ENCODE measurements around the gene MCC. TPM values are rescaled to one million over a fixed set of nuclear protein-coding genes. Genes with fewer than 3 reads are reported as not detected.

MCC gene
- total RNA-seq, 1 donor from 2014 or later: 26.9 TPM

- H3K27ac ChIP-seq (ENCODE audit: low read depth, low read length): peak overlapping the region; percentile 80
- H3K4me3 ChIP-seq (ENCODE audit: insufficient read depth, low read depth, low read length): no peak overlapping the region
- Mint-ChIP-seq H3K4me3 (ENCODE audit: unreplicated experiment) (no peak overlapping the region), H3K27me3 (ENCODE audit: low read depth, unreplicated experiment) (no peaks in the 10 kb centered on the region), H3K36me3 (ENCODE audit: low read depth, unreplicated experiment) (peaks cover 13% of the 10 kb centered on the region), H3K9me3 (ENCODE audit: unreplicated experiment) (peaks cover 16% of the 10 kb centered on the region), H3K27ac (ENCODE audit: unreplicated experiment) (no peak overlapping the region), H3K4me1 (ENCODE audit: low read depth, unreplicated experiment) (peaks cover 25% of the 10 kb centered on the region)
- peaks cover 10% of the 10 kb centered on the region for H3K79me2 ChIP-seq (ENCODE audit: insufficient read depth, low read length)
- peaks cover 22% of the 10 kb centered on the region for H3K4me1 ChIP-seq (ENCODE audit: insufficient read depth, low read length)
- no peaks in the 10 kb centered on the region for H3K27me3 ChIP-seq (ENCODE audit: insufficient read depth, low read length)
- FAIRE-seq (no peak), DNase-seq (ENCODE audit: low read depth) (peak; percentile 98)
- peaks cover 14% of the 10 kb centered on the region for H4K20me1 ChIP-seq (ENCODE audit: insufficient read depth, low read length)
- H2AFZ ChIP-seq (ENCODE audit: low read depth, low read length): no peak overlapping the region
- TF ChIP-seq, protein P1, sequence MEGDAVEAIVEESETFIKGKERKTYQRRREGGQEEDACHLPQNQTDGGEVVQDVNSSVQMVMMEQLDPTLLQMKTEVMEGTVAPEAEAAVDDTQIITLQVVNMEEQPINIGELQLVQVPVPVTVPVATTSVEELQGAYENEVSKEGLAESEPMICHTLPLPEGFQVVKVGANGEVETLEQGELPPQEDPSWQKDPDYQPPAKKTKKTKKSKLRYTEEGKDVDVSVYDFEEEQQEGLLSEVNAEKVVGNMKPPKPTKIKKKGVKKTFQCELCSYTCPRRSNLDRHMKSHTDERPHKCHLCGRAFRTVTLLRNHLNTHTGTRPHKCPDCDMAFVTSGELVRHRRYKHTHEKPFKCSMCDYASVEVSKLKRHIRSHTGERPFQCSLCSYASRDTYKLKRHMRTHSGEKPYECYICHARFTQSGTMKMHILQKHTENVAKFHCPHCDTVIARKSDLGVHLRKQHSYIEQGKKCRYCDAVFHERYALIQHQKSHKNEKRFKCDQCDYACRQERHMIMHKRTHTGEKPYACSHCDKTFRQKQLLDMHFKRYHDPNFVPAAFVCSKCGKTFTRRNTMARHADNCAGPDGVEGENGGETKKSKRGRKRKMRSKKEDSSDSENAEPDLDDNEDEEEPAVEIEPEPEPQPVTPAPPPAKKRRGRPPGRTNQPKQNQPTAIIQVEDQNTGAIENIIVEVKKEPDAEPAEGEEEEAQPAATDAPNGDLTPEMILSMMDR (IDR thresholded peaks at IDR 0.05; ENCODE audit: insufficient read depth, low read depth, low read length): no peak
- TF ChIP-seq EZH2 (IDR thresholded peaks at IDR 0.05; ENCODE audit: insufficient read depth, low read length): no peak
- no peaks in the 10 kb centered on the region for H3K36me3 ChIP-seq (ENCODE audit: insufficient read depth, low read length)
- peak overlapping the region; percentile 73 for H3K9ac ChIP-seq (ENCODE audit: low read length)
- no peaks in the 10 kb centered on the region for H3K9me3 ChIP-seq (ENCODE audit: insufficient read depth, low read depth, low read length)
- H3K4me2 ChIP-seq (ENCODE audit: low read length): peak overlapping the region; percentile 58
These were observed 237.8 kb downstream of the MCC start for GRCh38 chr5:113250341-113250953.

DNA sequence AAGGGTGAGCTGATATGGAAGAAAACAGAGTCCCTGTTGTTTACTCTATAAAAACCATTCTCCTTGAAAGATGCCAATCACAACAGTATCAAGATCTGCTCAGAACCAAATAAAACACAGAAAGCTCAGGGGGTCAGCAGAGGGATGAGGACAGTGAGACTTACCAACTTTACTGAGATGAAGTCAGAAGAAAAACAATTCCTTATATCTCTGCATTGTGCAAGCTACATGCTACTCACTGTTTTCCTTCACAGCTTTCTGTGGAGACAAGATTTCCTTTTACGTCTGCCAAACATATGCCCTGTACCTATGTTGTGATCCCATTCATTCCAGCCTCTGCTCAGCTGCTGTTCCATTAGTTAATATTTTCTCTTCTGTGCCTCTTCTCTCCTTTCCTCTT, 239.0 kb downstream of the MCC start:
- Mint-ChIP-seq H3K27me3 (ENCODE audit: low read depth, unreplicated experiment) (no peaks in the 10 kb centered on the region), H3K9me3 (ENCODE audit: unreplicated experiment) (peaks cover 16% of the 10 kb centered on the region), H3K4me1 (ENCODE audit: low read depth, unreplicated experiment) (peaks cover 25% of the 10 kb centered on the region), H3K27ac (ENCODE audit: unreplicated experiment) (no peak overlapping the region), H3K4me3 (ENCODE audit: unreplicated experiment) (no peak overlapping the region), H3K36me3 (ENCODE audit: low read depth, unreplicated experiment) (peaks cover 14% of the 10 kb centered on the region)
- Histone ChIP-seq H4K20me1 (ENCODE audit: insufficient read depth, low read length) (peaks cover 8% of the 10 kb centered on the region), H3K4me3 (ENCODE audit: insufficient read depth, low read depth, low read length) (no peak overlapping the region), H3K79me2 (ENCODE audit: insufficient read depth, low read length) (peaks cover 11% of the 10 kb centered on the region), H3K9me3 (ENCODE audit: insufficient read depth, low read depth, low read length) (no peaks in the 10 kb centered on the region), H3K4me2 (ENCODE audit: low read length) (peak overlapping the region; percentile 58), H3K9ac (ENCODE audit: low read length) (peak overlapping the region; percentile 73), H2AFZ (ENCODE audit: low read depth, low read length) (no peak overlapping the region), H3K4me1 (ENCODE audit: insufficient read depth, low read length) (peaks cover 22% of the 10 kb centered on the region), H3K27ac (ENCODE audit: low read depth, low read length) (peak overlapping the region; percentile 80), H3K36me3 (ENCODE audit: insufficient read depth, low read length) (no peaks in the 10 kb centered on the region), H3K27me3 (ENCODE audit: insufficient read depth, low read length) (no peaks in the 10 kb centered on the region)
- DNase-seq (ENCODE audit: low read depth): peak; percentile 12
- no peak for FAIRE-seq
- TF ChIP-seq, protein P1 (IDR thresholded peaks at IDR 0.05; ENCODE audit: insufficient read depth, low read depth, low read length): no peak
- no peak for TF ChIP-seq EZH2 (IDR thresholded peaks at IDR 0.05; ENCODE audit: insufficient read depth, low read length)

GRCh38 chr5:113246361-113246870, 241.8 kb downstream of the MCC start:
- H4K20me1 ChIP-seq (ENCODE audit: insufficient read depth, low read length): peaks cover 8% of the 10 kb centered on the region
- peaks cover 34% of the 10 kb centered on the region for H3K4me1 Mint-ChIP-seq (ENCODE audit: low read depth, unreplicated experiment)
- peaks cover 22% of the 10 kb centered on the region for H3K4me1 ChIP-seq (ENCODE audit: insufficient read depth, low read length)
- H3K27ac ChIP-seq (ENCODE audit: low read depth, low read length): peak overlapping the region; percentile 43
- no peaks in the 10 kb centered on the region for H3K36me3 ChIP-seq (ENCODE audit: insufficient read depth, low read length)
- H3K4me3 ChIP-seq (ENCODE audit: insufficient read depth, low read depth, low read length): no peak overlapping the region
- TF ChIP-seq EZH2 (IDR thresholded peaks at IDR 0.05; ENCODE audit: insufficient read depth, low read length): no peak
- TF ChIP-seq, protein P1 (IDR thresholded peaks at IDR 0.05; ENCODE audit: insufficient read depth, low read depth, low read length): no peak
- no peaks in the 10 kb centered on the region for H3K9me3 ChIP-seq (ENCODE audit: insufficient read depth, low read depth, low read length)
- peak overlapping the region; percentile 22 for H3K4me3 Mint-ChIP-seq (ENCODE audit: unreplicated experiment)
- no peaks in the 10 kb centered on the region for H3K27me3 ChIP-seq (ENCODE audit: insufficient read depth, low read length)
- peak overlapping the region; percentile 15 for H3K9ac ChIP-seq (ENCODE audit: low read length)
- peaks cover 12% of the 10 kb centered on the region for H3K79me2 ChIP-seq (ENCODE audit: insufficient read depth, low read length)
- DNase-seq (ENCODE audit: low read depth) (peak; percentile 45), FAIRE-seq (peak; percentile 67)
- peak overlapping the region; percentile 53 for H3K27ac Mint-ChIP-seq (ENCODE audit: unreplicated experiment)
- H3K36me3 Mint-ChIP-seq (ENCODE audit: low read depth, unreplicated experiment): peaks cover 20% of the 10 kb centered on the region
- H3K27me3 Mint-ChIP-seq (ENCODE audit: low read depth, unreplicated experiment): no peaks in the 10 kb centered on the region
- peak overlapping the region; percentile 28 for H3K4me2 ChIP-seq (ENCODE audit: low read length)
- H2AFZ ChIP-seq (ENCODE audit: low read depth, low read length): no peak overlapping the region
- H3K9me3 Mint-ChIP-seq (ENCODE audit: unreplicated experiment): peaks cover 21% of the 10 kb centered on the region
